Smooth muscle cell of the brain vasculature (primary cell): ENCODE measurements around the gene AHI1.

ENCODE experiments used
- DNase-seq: peaks from one replicate; pipeline ENCODE4 v3.0.0-alpha.2; 2012; ENCODE audit warnings: low read depth, low spot score

AHI1 gene

DNA sequence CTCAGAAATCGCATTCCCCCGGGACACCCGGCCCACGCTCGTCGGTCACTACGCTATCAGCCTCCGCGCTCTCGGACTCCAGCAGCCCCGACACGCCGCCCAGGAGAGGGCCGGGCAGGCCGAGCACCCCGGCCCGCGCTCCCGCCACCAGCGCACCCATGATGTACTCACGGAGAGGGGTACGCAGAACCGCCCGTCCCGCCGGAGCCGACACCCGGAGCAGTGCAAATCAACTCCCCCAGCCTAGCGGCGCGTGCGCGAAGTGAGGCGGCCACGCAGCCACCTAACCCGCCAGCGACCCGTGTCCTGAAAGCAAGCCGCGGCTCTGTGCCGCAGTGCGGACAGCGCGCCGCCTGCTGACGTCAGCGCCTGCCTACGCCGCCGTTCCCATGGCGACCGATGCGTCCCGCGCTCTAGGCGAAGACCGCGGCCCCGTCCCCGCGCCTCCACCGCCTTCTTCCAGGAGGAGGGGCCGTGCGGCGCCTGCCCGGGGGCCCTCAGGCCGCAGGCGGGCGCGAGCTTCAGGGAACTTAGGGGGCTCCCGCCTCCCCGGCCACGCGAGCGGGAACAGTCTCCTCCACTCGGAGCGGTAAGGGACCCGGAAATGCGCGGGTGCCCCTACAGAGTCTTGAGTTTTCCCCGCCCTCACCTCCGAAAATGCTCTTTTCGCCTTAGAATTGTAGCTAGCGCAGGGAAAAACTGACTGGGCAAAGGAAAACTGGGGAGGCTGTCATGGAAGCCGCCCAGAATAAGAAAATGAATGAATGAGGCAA, at the start of gene AHI1:
Gene AHI1, minus strand, starts transcription at position 329 of the 773 bp plus-strand sequence. CDS start 5,503 bp downstream, outside the sequence.
- peak; percentile 83 for DNase-seq

DNA sequence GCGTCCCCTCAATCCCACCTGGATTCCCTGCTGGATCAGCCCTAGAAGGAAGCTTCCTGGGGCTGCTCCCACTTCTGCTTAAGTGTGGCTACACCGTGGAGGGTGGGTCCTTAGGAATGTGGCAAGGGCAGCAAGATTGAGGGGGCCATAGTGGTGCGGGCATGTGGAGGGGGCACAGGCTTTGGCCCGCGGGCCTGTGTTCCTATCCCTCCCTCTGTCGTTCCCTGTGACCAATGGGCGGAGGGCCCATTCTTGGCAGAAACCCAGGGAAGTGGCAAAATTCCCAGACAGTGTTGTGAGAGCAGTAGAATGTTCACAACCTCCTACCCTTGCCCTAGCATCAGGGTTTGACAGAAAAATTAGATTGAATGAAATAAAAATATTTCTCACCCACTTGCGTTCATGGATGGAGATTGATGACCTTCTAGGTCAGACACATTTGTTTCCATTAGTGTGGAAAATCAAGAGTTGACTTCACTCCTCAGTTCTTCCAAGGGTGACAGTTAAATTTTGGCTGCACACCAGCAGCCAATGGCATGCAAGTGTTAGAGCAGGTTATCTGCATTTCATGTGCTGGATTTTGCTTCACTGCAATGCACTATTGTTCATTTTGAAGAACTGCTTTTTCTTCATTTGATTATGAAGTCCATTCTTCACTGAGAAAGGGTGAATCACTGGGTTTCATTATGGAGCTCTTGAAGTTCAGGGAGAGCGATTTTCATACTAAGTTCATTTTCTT, 49.3 kb upstream of the AHI1 start:
- no peak for DNase-seq

DNA sequence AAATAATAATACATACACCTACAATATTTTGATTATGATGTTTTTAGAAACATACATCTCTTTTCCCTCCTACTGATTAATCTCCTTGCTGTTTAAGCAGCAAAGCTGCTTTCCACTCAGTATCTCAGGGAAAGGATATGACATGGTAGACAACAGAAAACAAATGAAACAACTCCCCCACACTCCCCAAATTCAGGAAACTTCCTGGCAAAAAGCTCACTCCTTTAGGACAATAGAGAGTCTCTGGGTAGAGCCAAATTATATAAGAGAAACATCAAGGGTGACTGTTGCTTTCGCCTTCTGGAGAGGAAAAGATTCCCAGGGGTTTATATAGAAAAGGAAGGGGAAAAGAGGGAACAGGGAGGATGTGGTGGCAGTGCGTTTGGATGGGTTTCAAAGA, 48.7 kb upstream of the AHI1 start:
- no peak for DNase-seq

DNA sequence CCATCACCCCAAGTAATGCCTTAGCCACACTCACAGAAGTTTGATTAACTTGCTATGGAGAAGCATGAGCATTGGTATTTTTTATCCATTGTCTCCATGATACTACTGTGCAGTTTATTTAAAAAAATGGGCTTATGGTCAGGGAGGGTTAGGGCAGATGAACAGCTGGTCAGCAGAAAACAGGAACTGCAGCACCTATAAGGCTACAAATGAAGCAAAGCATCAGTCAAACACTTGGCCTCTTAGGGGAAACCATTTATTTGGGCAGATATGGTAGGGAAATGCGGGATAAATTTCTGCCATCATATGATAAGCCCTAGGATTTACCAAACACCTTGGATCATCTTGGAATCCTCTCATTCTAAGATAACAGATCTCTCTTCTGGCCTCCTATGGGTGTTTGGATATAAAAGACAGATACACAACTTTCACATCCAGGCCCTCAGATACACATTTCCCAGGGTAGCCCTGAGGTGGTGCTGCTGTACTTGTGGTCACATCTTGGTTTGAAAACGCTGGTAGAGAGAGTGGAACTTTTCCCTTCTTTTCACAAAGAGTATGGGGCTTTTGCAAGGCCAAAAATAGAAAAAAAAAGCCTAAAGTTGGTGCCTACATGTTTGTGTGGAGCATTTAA, 42.8 kb upstream of the AHI1 start:
- DNase-seq, result no peak

DNA sequence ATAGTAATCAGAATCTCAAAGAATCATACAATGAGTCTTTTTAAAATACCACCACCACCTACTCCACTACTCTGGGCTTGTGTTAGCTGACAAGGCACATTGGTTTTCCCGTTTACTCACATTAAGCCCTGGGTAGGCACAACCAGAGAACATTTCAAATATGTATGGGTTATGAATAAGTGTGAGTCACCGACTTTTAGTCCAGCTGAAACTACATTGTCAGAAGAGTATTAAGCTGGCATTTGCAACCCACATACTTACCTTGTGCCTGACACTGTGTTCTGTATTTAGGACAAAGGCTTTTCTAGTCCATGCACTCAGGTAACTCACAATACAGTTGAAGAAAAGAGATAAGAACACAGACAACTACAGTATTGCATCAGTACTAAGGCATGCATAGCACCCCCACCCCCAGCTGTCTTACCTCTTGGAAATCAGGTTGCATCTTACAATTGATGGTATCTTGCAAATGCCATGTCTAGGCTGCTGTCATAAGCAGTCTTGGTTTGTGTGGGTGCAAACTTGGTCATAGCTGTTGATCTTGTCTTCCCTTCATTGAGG, 40.3 kb upstream of the AHI1 start:
- peak; percentile 20 for DNase-seq

DNA sequence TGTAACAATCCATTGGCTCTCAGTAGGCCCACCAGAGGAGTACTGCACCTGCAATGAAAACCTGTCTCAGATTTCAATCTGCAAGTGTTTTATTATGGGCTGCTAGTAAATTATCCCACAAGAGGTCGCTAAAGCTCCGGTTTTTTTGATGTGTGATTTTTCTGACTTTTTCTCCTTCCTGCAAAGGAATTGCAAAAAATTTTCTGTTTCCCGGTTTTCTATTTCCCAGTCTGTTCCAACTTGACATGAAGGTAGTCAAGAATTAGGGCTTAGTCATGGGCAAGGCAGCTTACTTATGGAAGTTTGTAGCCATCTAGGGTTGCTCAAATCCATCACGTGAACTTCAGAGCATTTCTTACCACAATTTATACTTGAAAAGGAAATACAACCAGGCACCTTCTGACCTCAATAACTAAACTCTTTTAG, 38.5 kb upstream of the AHI1 start:
- peak; percentile 41 for DNase-seq

DNA sequence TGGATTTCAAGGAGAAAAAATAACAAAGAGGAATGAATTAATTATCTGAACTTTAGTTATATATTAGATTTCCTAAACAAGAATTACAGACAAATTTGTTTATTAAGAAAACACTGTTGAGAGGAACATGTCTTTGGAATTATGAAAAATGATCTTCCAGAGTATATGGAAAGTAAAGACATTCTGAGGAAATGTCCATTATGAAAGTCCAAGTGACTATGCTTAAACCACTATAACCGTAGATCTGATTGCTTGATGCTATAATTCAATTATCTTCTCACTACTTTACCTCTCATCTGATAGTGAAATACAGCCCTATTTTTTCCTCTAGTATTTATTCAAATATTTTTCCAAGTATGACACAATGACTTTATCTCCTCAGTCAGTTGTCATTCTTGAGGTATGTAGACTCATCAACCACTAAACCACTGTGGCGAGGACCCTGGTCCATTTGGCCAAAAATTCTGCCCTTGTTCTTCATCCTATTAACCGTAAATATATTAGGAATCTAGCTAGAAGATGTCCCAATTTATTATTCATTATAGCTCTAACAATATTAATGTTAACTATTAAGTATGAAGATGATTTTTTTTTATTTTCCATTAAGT, 37.3 kb upstream of the AHI1 start:
- no peak for DNase-seq

DNA sequence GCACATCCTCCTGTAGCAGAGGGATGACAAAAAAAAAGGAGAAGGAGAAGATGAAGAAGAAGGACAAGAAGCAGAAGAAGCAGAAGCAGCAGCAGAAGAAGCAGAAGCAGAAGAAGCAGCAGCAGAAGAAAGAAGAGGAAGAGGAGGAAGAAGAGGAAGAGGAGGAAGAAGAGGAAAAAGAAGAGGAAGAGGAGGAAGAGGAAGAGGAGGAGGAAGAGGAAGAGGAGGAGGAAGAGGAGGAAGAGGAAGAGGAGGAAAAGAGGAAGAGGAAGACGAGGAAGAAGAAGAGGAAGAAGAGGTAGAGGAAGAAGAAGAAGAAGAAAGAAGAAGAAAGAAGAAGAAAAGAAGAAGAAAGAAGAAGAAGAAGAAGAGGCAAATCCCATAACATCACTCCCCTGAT, 35.0 kb upstream of the AHI1 start:
- DNase-seq, result no peak

DNA sequence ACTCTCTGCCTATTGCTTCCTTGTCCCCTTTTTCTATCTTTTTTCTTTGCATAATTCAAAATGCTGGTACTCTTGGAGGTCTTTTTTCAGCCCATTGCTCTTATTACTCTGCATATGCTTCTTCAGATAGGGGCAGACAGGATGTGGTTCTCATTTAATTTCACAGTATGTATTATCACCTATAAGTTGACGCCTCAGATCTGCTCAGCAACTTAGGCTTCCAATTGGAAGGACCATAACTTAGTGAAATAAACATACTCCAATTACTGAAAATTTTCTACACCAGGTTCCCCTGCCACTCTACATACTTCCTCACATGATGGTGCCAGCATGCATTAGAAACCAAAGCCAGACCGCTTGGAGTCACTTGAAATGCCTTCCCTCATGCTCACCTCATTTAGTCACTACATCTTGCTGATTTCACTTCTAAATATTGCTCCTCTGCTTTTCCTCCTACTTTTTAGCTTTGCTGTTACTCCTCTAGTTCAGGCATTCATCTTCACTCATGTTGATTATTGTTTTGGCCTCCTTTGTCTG, 34.5 kb upstream of the AHI1 start:
- DNase-seq, result no peak

DNA sequence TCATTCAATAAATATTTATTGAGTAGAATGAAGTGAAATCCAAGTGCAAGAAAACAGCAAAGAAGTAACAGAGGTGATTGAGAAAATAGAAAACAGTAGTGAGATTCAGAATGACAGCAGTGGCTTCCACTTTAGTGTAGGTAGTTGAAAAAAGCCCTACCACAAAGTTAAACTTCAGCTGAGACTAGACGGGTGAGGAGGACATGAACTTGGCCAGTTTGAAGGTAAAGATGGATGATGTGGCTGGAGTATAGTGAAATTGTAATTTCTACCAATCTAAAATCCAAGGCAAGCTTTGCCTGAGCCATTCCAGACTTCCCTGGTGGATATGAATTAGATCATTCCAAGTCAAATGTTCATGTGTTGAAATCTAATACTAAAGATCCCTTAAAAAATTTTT, 32.6 kb upstream of the AHI1 start:
- no peak for DNase-seq

DNA sequence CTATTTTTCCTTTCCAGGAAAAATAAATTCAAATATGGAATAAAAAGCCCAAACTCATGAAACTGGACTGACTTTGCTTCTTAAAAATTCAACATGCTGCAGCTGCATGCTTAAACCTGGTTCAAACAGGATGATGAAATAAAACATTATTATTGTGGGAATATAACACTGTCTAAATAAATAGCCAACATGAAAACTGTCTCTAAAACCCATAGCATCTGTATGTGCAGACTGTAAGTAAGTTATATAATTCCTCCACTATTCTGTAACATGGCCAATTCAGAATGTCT, 30.4 kb upstream of the AHI1 start:
- DNase-seq, result no peak

DNA sequence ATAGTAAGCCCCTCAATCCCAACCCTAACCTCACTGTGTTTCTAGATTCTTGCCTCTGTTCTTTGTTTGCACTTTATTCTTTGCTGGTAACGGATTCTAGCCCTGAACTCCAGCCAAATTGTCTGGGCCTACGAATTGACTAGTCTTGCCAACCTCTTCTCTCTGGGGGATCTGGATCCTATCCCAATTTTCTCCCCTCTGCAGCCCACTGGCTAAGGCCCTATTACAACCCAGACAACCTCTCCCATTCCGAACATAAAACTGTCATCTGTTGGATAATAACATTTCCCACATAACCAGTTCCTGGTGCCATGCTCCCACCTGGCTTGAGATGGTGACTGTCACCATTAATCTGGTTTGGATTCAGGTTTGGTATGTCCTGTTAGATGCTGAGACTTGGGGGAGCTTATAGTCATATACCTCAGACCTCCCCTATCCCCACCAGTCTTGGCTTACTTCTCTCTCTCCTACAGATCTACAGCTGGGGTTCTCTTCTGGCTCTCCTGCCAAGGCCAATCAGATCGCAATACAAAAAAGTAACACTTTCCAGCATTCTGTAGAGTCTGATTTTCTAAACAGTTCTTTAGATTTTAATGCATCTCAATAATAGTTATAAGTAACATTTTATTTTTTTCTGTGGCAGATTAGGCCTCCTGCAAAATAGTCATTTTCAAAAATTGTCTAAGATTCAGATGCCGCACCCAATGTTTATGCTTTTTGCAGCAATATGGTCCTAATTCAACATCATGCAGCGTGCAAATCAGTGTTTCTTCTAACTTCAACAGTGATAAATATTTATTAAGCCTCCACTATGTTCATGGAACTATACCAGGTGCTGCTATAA, 29.8 kb upstream of the AHI1 start:
- DNase-seq, result no peak

DNA sequence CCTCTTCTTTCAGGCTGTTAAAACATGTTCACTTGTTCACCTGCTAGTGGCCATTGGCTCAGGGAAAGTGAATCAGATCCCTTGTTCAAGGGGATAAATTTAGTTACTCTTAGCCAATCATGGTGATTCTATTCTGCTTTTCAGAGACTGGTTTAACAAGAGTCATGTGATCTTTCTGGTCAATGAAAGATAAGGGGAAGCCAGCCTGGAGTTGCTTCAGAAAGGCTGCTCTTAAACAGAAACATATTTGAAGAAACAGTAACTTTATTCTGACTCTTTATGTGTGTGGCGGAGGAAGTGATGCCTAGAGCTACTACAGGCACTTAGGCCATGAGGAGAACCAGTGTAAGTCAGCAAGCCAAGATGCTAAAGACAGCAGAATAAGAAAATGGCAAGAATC, 28.1 kb upstream of the AHI1 start:
- no peak for DNase-seq

DNA sequence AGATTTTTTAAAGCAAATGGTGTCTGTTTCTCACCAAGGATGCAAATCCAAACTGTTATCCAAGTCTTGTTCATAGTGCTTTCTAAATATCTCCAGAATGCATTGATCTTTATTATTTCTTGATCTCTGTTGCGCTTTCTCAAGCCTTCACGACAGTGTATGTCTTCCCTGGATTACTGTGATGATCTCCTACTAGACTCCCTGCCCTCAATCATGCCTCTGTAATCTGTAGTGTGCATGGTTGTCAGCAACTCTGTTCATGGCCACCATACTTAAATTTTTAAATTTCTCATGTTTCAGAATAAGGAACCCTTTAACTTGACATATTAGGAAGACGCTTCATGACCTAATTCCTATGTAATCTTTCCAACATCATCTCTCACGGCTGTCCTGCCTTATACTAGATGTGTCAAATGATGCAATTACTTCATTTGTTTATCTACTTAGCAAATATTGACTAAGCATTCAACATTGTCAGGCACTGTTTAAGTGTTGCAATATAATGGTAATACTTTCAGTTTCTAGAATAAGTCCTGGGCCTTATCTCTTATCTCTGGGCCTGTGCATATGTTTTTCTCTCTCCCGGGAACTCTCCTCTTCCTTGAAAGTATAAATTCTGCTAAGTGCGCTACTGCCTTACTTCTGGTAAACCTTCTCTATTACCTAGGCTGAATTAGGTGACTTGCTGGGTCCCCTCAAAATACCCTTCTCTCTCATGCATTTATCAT, 25.6 kb upstream of the AHI1 start:
- DNase-seq, result no peak

DNA sequence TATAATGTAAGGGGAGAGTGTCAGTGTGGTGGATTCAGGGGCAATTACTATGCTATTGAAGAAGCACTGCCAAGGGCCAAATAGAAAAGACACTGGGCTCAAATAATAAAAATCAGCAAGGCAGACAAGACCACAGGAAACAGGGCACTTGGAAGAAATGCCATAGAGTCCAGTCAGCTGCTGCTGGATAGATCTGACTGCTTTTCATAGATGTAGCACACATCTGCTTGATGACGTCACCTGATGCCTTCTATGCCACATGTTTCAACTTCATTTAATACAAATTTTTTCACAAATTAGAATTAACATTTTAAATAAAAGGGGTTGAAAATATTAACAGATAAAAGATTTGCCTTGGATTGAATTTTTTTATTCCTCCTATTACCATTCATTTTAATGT, 23.9 kb upstream of the AHI1 start:
- no peak for DNase-seq

DNA sequence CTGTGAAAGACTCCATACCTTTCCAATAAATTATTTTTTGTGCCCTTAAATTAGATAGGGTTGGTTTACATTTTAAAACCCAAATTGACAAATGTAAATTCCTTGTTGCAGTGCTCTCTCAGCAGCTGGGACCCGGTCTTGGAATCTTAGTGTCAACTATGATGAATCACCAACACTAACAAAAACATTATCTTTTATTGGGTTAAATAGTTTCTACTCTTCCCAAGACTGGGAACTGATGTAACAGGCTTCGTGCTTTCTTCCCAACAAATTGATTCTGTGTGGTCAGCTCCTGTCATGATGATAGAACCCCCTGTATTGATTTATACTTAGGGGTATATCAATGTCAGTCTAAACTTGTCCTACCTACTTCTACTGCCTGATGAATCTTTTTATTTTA, 23.2 kb upstream of the AHI1 start:
- no peak for DNase-seq

DNA sequence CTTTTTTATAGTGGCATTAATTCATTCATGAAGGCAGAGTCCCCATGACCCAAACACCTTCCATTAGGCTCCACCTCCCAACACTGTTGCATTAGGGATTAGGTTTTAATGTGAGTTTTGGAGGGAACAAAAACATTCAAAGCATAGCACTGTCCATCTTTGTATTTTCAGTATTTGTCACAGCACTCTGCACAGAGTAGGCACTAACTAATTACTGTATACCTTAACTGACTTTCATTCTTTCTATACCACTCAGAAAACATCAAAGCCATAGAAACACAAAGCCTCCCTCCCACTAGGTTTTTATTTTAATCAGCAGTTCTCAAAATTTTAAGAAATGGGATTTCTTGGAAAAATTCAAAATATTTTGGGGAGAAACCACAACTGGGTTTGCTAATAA, 21.8 kb upstream of the AHI1 start:
- no peak for DNase-seq

DNA sequence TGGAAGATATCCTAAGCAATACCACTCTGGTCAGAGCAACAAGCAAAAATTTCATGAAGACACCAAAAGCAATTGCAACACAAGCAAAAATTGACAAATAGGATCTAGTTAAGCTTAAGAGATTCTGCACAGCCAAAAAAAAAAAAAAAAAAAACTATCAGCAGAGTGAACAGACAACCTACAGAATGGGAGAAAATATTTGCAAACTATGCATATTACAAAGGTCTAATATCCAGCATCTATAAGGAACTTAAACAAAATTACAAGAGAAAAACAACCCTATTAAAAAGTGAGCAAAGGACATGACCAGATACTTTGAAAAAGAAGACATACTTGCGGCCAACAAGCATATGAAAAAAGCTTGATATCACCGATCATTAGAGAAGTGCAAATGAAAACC, 20.0 kb upstream of the AHI1 start:
- no peak for DNase-seq

DNA sequence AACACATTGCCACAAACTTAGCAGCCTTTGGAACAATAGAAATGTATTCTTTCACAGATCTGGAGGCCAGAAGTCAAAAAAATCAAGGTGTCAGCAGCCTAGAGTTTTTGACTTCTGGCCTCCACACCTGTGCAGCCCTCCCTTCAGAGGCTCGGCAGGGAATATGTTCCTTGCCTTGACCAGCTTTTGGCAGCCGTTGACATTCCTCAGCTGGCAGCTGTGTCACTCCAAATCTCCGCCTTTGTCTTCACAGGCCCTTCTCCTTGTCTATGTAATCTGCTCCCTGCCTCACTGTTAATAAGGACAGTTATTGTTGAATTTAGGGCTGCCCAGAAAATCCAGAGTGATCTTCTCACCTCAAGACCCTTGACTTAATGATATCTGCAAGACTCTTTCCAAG, 17.2 kb upstream of the AHI1 start:
- DNase-seq, result no peak

DNA sequence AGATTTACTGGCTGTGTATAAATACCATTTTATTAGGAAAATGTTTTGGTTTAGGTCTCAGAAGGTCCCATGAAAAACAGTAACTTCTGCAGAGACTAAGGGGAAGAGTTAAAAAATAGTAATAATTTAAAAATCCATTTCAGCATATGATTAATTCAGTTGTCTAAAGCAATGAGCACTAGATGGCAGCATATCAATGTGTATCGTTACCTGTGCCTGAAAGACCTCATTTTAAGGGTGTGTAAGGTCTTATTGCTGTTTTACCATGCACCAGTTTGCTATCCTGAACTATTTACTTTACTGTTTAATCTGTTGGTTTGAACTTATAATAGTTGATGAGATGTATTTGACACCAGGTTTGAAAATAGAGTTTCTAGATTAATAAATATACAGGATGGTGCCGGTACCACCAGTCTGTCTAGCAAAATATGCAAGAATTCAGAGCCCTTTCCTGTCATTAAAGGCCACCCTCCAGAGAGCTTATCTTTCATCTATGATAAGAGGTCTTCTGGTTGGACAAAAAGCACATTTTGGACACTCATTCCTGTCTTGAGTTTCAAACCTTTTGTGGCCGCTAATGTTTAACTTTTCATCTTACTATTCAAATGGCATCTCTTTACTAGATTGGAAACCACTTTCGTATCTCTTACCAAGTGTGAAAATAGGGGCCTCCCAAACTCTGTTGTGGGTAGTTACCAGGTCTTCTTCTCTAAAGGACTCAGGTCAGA, 8.9 kb upstream of the AHI1 start:
- no peak for DNase-seq
